Mesenchymal stem cell (in vitro differentiated cells and primary cell): ENCODE measurements around the gene GOLGA6L26. TPM values are rescaled to one million over a fixed set of nuclear protein-coding genes. Genes with fewer than 3 reads are reported as not detected.
"Not testable (repeated sequence)": the region's sequence is repeated elsewhere in the genome, so short reads cannot be mapped to it uniquely, and the experiment has no call there.

Source experiments
- DNase-seq: peaks from one replicate; pipeline ENCODE4 v3.0.0-alpha.2; 2013
- H2AFZ ChIP-seq: one replicate; pipeline ENCODE4 v1.6.1; 2013; ENCODE audit warnings: low read depth, mild to moderate bottlenecking, control low read depth, inconsistent platforms, low read length, moderate library complexity
- H2AK5ac ChIP-seq: 2 replicates; pipeline ENCODE4 v1.6.1; 2013; ENCODE audit warnings: low read length, moderate library complexity, mild to moderate bottlenecking, inconsistent platforms; ENCODE audit not compliant: severe bottlenecking
- H2BK120ac ChIP-seq: one replicate; pipeline ENCODE4 v1.6.1; 2013; ENCODE audit warnings: low read depth, mild to moderate bottlenecking, inconsistent platforms, low read length, moderate library complexity
- H2BK12ac ChIP-seq, 2 experiments: one replicate each; pipeline ENCODE4 v1.6.1; 2013; ENCODE audit warnings: inconsistent platforms in 2 of 2, low read length in 2 of 2, mild to moderate bottlenecking in 2 of 2, moderate library complexity in 2 of 2, control low read depth in 1 of 2
- H2BK15ac ChIP-seq: one replicate; pipeline ENCODE4 v1.6.1; 2013; ENCODE audit warnings: mild to moderate bottlenecking, low read depth, inconsistent platforms; ENCODE audit not compliant: poor library complexity, severe bottlenecking
- H2BK5ac ChIP-seq: 2 replicates; pipeline ENCODE4 v1.6.1; 2013; ENCODE audit warnings: low read depth, mild to moderate bottlenecking, low read length, control low read depth, inconsistent platforms; ENCODE audit not compliant: poor library complexity, severe bottlenecking
- H3K14ac ChIP-seq, 2 experiments: one replicate each; pipeline ENCODE4 v1.6.1; 2013; ENCODE audit warnings: inconsistent platforms in 2 of 2, low read length in 2 of 2, control low read depth in 1 of 2, mild to moderate bottlenecking in 1 of 2, moderate library complexity in 1 of 2
- H3K18ac ChIP-seq, 2 experiments: one replicate each; pipeline ENCODE4 v1.6.1; 2013; ENCODE audit warnings: inconsistent platforms in 2 of 2, low read length in 2 of 2, control low read depth in 1 of 2, low read depth in 1 of 2, mild to moderate bottlenecking in 1 of 2
- H3K23ac ChIP-seq, 2 experiments: one replicate each; pipeline ENCODE4 v1.6.1; 2013; ENCODE audit warnings: inconsistent platforms in 2 of 2, low read length in 2 of 2, mild to moderate bottlenecking in 2 of 2, moderate library complexity in 2 of 2, control low read depth in 1 of 2
- H3K27ac ChIP-seq: 2 replicates; pipeline ENCODE4 v1.5.1; 2013; ENCODE audit warnings: mild to moderate bottlenecking, moderate library complexity, low read length, control low read depth, inconsistent platforms; ENCODE audit not compliant: poor library complexity, severe bottlenecking
- H3K27me3 ChIP-seq, 2 experiments: 2 replicates each; pipeline versions ENCODE4 v1.6.1 to v1.7.0; 2013; ENCODE audit warnings: low read length in 2 of 2, mild to moderate bottlenecking in 2 of 2, moderate library complexity in 2 of 2, control low read depth in 1 of 2, inconsistent platforms in 1 of 2; ENCODE audit not compliant: control insufficient read depth in 1 of 2, insufficient read depth in 1 of 2
- H3K36me3 ChIP-seq, 2 experiments: 2 replicates each; pipeline versions ENCODE4 v1.6.1 to v1.7.0; 2013; ENCODE audit warnings: low read length in 2 of 2, control low read depth in 1 of 2, inconsistent platforms in 1 of 2, low read depth in 1 of 2, mild to moderate bottlenecking in 1 of 2; ENCODE audit not compliant: insufficient read depth in 2 of 2, control insufficient read depth in 1 of 2
- H3K4ac ChIP-seq, 2 experiments: one replicate each; pipeline ENCODE4 v1.6.1; 2013; ENCODE audit warnings: inconsistent platforms in 2 of 2, low read length in 2 of 2, mild to moderate bottlenecking in 2 of 2, moderate library complexity in 2 of 2, control low read depth in 1 of 2, low read depth in 1 of 2
- H3K4me1 ChIP-seq: 2 replicates; pipeline ENCODE4 v1.6.1; 2013; ENCODE audit warnings: low read depth, low read length, control low read depth; ENCODE audit not compliant: control insufficient read depth, insufficient read depth
- H3K4me2 ChIP-seq: 2 replicates; pipeline ENCODE4 v1.6.1; 2013; ENCODE audit warnings: low read length, mild to moderate bottlenecking, inconsistent platforms; ENCODE audit not compliant: poor library complexity, severe bottlenecking
- H3K4me3 ChIP-seq, 2 experiments: 2 replicates each; pipeline versions ENCODE4 v1.5.1 to v1.7.0; 2013; ENCODE audit warnings: low read length in 2 of 2, mild to moderate bottlenecking in 2 of 2, control low read depth in 1 of 2, low read depth in 1 of 2; ENCODE audit not compliant: insufficient read depth in 1 of 2
- H3K79me1 ChIP-seq: replicated peaks from 2 replicates; pipeline ENCODE4 v1.6.1; 2013; ENCODE audit warnings: mild to moderate bottlenecking, control low read depth, low read length, inconsistent platforms; ENCODE audit not compliant: poor library complexity, severe bottlenecking
- H3K9ac ChIP-seq: 2 replicates; pipeline ENCODE4 v1.7.0; 2013; ENCODE audit warnings: mild to moderate bottlenecking, low read length, moderate library complexity
- H3K9me3 ChIP-seq: 2 replicates; pipeline ENCODE4 v1.7.0; 2013; ENCODE audit warnings: mild to moderate bottlenecking, low read length; ENCODE audit not compliant: control insufficient read depth
- H4K8ac ChIP-seq: one replicate; pipeline ENCODE4 v1.6.1; 2013; ENCODE audit warnings: inconsistent platforms, mild to moderate bottlenecking, low read length, moderate library complexity
- H4K91ac ChIP-seq: one replicate; pipeline ENCODE4 v1.6.1; 2013; ENCODE audit warnings: mild to moderate bottlenecking, low read length, inconsistent platforms
- WGBS: methylation state at CpG from one replicate; pipeline ENCODE4 v1.1.7; 2013; ENCODE audit warnings: mixed read lengths; 5-methylcytosine and 5-hydroxymethylcytosine counted together
- polyA plus RNA-seq, 2 experiments: library from polyadenylated mRNA; stranded (reverse); fragments of 200-250 nt; gene quantifications; one replicate each; pipeline ENCODE4 v1.2.3, GENCODE V29; 2013

GOLGA6L26 gene, protein sequence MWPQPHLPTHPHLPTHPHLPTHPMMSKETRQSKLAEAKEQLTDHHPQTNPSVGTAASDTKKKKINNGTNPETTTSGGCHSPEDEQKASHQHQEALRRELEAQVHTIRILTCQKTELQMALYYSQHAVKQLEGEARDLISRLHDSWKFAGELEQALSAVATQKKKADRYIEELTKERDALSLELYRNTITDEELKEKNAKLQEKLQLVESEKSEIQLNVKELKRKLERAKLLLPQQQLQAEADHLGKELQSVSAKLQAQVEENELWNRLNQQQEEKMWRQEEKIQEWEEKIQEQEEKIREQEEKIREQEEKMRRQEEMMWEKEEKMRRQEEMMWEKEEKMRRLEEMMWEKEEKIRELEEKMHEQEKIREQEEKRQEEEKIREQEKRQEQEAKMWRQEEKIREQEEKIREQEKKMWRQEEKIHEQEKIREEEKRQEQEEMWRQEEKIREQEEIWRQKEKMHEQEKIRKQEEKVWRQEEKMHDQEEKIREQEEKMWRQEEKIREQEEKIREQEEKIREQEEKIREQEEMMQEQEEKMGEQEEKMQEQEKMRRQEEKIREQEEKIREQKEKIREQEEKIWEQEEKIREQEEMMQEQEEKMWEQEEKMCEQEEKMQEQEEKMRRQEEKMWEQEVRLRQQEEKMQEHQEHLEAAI
- polyA plus RNA-seq (2013, experiment 1 of 2), result not detected
- polyA plus RNA-seq (2013, experiment 2 of 2), result not detected

- H3K79me1 ChIP-seq, result not testable (repeated sequence)
- no CpG with 5 or more reads among the region's 7 CpGs for WGBS
These were observed at the start of gene GOLGA6L26 for GRCh38 chr15:23334096-23334495. TSS of gene GOLGA6L26 (minus strand) at chr15:23334196. CDS start at chr15:23334135, 61 bp downstream.

DNA sequence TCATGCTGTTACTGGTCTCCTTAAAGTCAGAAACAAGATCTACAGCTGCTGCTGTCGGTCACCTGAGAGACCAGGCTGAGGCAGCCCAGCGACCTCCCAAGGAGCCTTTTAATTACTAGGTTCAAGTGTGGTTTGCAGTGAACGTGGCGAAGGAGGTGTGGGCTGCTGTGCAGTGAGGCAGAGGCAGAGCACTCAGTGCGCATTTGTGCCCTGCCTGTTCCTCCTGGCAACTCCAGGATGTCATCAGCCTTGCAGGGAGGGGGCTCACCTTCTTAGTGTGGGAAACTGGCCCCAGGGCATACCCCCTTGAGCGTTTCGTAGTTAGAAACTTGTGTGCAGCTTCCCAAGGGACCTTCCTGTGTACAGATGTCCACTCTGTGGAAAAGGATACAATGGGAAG lies 47.2 kb upstream of the GOLGA6L26 start:
- H3K4ac ChIP-seq, H3K18ac ChIP-seq, H2BK15ac ChIP-seq, H2BK5ac ChIP-seq, H3K36me3 ChIP-seq, H4K91ac ChIP-seq, H2AFZ ChIP-seq, H3K9me3 ChIP-seq, H4K8ac ChIP-seq, H2BK120ac ChIP-seq, H3K9ac ChIP-seq, DNase-seq, H3K79me1 ChIP-seq, H3K4me1 ChIP-seq, H3K27ac ChIP-seq, H2AK5ac ChIP-seq, H3K14ac ChIP-seq, H2BK12ac ChIP-seq, H3K23ac ChIP-seq, H3K4me2 ChIP-seq: not testable (repeated sequence)
- Histone ChIP-seq H3K27me3 (peaks cover 0 to 19% of the 10 kb centered on the region in 2 experiments), H3K4me3 (peak overlapping the region in 1 of 2 experiments; percentile 39)
- 51% methylated on average over 7 of the region's 7 CpGs for WGBS

More at GRCh38 chr15:23334096-23334495, at the start of gene GOLGA6L26:
- H3K18ac ChIP-seq, H2BK5ac ChIP-seq, H2BK120ac ChIP-seq, H4K91ac ChIP-seq, H3K9ac ChIP-seq, H3K9me3 ChIP-seq, H2BK15ac ChIP-seq, H2AFZ ChIP-seq, H3K23ac ChIP-seq, H2BK12ac ChIP-seq, H3K27me3 ChIP-seq, H2AK5ac ChIP-seq, H3K4me2 ChIP-seq, H3K27ac ChIP-seq, H3K4me1 ChIP-seq, H3K4me3 ChIP-seq, DNase-seq, H4K8ac ChIP-seq, H3K4ac ChIP-seq, H3K36me3 ChIP-seq, H3K14ac ChIP-seq: not testable (repeated sequence)

DNA sequence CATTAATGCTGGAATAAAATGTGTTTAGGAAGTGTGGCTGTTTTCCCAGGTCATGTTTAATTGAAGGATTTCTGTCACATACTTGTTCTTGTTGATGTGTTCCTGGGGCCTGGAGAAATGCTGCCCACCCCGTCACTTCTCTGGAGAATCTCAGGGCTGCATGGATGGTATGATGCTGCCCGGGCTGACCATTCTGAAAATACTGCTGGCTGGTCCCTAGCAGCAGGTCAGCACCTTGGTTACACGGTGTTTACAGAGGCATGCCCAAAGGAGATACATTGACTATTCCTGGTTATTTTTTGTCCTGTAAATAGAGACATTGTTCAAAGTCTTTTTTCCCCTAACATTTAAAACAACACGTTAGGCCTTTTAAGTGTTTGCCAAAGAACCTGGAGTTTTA lies 46.7 kb upstream of the GOLGA6L26 start:
- not testable (repeated sequence) for H3K9me3 ChIP-seq, H3K4me1 ChIP-seq, H2BK15ac ChIP-seq, H3K23ac ChIP-seq, H3K79me1 ChIP-seq, H4K91ac ChIP-seq, H3K4ac ChIP-seq, H2BK12ac ChIP-seq, H2BK120ac ChIP-seq, H2AK5ac ChIP-seq, H3K9ac ChIP-seq, H4K8ac ChIP-seq, H3K14ac ChIP-seq, H3K4me3 ChIP-seq, H3K18ac ChIP-seq, H3K36me3 ChIP-seq, H2AFZ ChIP-seq, H2BK5ac ChIP-seq, DNase-seq, H3K4me2 ChIP-seq, H3K27ac ChIP-seq
- WGBS, result 66% methylated on average over 4 of the region's 4 CpGs
- H3K27me3 ChIP-seq, result peaks cover 0 to 14% of the 10 kb centered on the region in 2 experiments

- not testable (repeated sequence) for H3K14ac ChIP-seq, H2BK12ac ChIP-seq, H3K4ac ChIP-seq, H3K4me1 ChIP-seq, H3K9ac ChIP-seq, H3K27ac ChIP-seq, H3K36me3 ChIP-seq, H2AFZ ChIP-seq, DNase-seq, H3K4me3 ChIP-seq, H3K23ac ChIP-seq, H2BK15ac ChIP-seq, H2AK5ac ChIP-seq, H3K79me1 ChIP-seq, H3K27me3 ChIP-seq, H2BK5ac ChIP-seq, H3K18ac ChIP-seq, H4K91ac ChIP-seq, H4K8ac ChIP-seq, H3K4me2 ChIP-seq, H3K9me3 ChIP-seq, H2BK120ac ChIP-seq
- WGBS, result 90% methylated on average over 13 of the region's 13 CpGs
These were observed 45.0 kb upstream of the GOLGA6L26 start for GRCh38 chr15:23378946-23379345.
